Upper lobe of left lung (tissue), 6 donors: ENCODE data around the gene ZNF318. TPM values are rescaled to one million over a fixed set of nuclear protein-coding genes. Genes with fewer than 3 reads are reported as not detected.
"Not testable (repeated sequence)": the region's sequence is repeated elsewhere in the genome, so short reads cannot be mapped to it uniquely, and the experiment has no call there.

ENCODE experiments used
- ATAC-seq, 2 donors: fragments of 200-7000 bp; cut with Tn5 transposase; one replicate each; pipeline ENCODE4 v1.9.1; 2022; ENCODE audit warnings: mild to moderate bottlenecking in 2 of 2, moderate library complexity in 2 of 2; ENCODE audit not compliant: low FRiP score in 2 of 2
- DNase-seq, 2 donors: peaks; one replicate each; pipeline ENCODE4 v3.0.0-alpha.2; 2019 to 2020
- H3K27ac ChIP-seq, 4 donors: fragments of 200-600 bp; sonication (generic); one replicate each; pipeline ENCODE4 v1.5.1; 2016 to 2019
- H3K27me3 ChIP-seq, 4 donors: fragments of 200-600 bp; sonication (generic); one replicate each; pipeline ENCODE4 v1.5.1; 2017 to 2019
- H3K36me3 ChIP-seq, 4 donors: fragments of 200-600 bp; sonication (generic); one replicate each; pipeline ENCODE4 v1.5.1; 2016 to 2019
- H3K4me1 ChIP-seq, 4 donors: fragments of 200-600 bp; sonication (generic); one replicate each; pipeline ENCODE4 v1.5.1; 2018 to 2019
- H3K4me3 ChIP-seq, 4 donors: fragments of 200-600 bp; sonication (generic); one replicate each; pipeline ENCODE4 v1.5.1; 2017 to 2019; ENCODE audit warnings: mild to moderate bottlenecking in 2 of 4, moderate library complexity in 1 of 4
- H3K9me3 ChIP-seq, 4 donors: fragments of 200-600 bp; sonication (generic); one replicate each; pipeline ENCODE4 v1.5.1; 2018 to 2019
- EP300 ChIP-seq, 4 donors: sonication (generic); formaldehyde crosslinking; IDR thresholded peaks; one replicate each; pipeline ENCODE4 v1.5.1; 2017; ENCODE audit warnings: antibody characterized with exemption in 4 of 4, control low read depth in 2 of 4
- POLR2A ChIP-seq, 4 donors: fragments of 450-650 bp; IDR thresholded peaks; one replicate each; pipeline ENCODE4 v1.5.1; 2016 to 2017; ENCODE audit warnings: antibody characterized with exemption in 4 of 4, mild to moderate bottlenecking in 2 of 4
- POLR2AphosphoS5 ChIP-seq, 2 donors: sonication (generic); formaldehyde crosslinking; IDR thresholded peaks; one replicate each; pipeline ENCODE4 v1.5.1; 2017; ENCODE audit warnings: antibody characterized with exemption in 2 of 2
- WGBS, 2 donors: methylation state at CpG; one replicate each; pipeline ENCODE4 v1.1.5; 2017 to 2018; 5-methylcytosine and 5-hydroxymethylcytosine counted together
- total RNA-seq, 6 donors: library from RNA; depleted of rRNA in 4 of 6; stranded (reverse); fragments of >200 nt in 4 of 6; gene quantifications; one replicate each; pipeline versions ENCODE4 v1.1.0 to v1.2.1, GENCODE V29; 2016 to 2021
- TF ChIP-seq, protein P1 (sequence below), 6 experiments: fragments of 450-650 bp in 4 of 6; fragments of 200-600 bp in 2 of 6; sonication (generic) in 2 of 6; IDR thresholded peaks; one replicate each; pipeline ENCODE4 v1.5.1; 2016 to 2019; ENCODE audit warnings: antibody characterized with exemption in 6 of 6
- donor health status: DM: no; HTN: no; CAD: no; lungs with moderate emphysema.
- donor health status: DM: no; HTN: yes; CAD: no; lungs with severe emphysema.

Gene ZNF318
- total RNA-seq, 6 donors from 2014 or later, result 10.3 to 19.9 (median 15.3) TPM

DNA sequence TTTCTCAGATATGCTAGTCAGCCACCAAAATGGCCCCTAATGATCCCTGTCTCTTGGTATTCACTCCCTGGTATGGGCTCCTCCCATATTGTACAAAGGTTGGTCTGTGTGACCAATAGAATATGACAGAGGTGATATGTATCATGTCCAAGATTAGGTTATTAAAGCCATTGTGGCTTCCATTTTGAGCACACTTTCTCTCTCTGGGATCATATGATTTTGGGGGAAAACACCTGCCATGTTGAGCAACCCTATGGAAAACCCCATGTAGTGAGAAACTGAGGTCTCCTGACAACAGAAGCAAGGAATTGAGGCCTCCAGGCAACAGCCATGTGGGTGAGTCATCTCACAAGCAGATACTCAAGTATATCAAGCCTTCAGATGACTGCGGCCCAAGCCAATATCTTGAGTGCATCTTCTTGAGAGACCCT is 7.1 kb upstream of the ZNF318 start:
- no peak for DNase-seq
- no peaks in the 10 kb centered on the region for H3K4me1 ChIP-seq
- no peak overlapping the region for H3K27ac ChIP-seq
- no peak overlapping the region for H3K4me3 ChIP-seq
- no peaks in the 10 kb centered on the region for H3K27me3 ChIP-seq
- WGBS, 2 donors, result 45 to 100% methylated on average over 1 of the region's 1 CpG
- H3K9me3 ChIP-seq, result no peaks in the 10 kb centered on the region
- ATAC-seq, result no peak
- TF ChIP-seq POLR2AphosphoS5 (IDR thresholded peaks at IDR 0.05) (no peak), POLR2A (IDR thresholded peaks at IDR 0.05) (no peak), EP300 (IDR thresholded peaks at IDR 0.05) (no peak)
- TF ChIP-seq, protein P1, sequence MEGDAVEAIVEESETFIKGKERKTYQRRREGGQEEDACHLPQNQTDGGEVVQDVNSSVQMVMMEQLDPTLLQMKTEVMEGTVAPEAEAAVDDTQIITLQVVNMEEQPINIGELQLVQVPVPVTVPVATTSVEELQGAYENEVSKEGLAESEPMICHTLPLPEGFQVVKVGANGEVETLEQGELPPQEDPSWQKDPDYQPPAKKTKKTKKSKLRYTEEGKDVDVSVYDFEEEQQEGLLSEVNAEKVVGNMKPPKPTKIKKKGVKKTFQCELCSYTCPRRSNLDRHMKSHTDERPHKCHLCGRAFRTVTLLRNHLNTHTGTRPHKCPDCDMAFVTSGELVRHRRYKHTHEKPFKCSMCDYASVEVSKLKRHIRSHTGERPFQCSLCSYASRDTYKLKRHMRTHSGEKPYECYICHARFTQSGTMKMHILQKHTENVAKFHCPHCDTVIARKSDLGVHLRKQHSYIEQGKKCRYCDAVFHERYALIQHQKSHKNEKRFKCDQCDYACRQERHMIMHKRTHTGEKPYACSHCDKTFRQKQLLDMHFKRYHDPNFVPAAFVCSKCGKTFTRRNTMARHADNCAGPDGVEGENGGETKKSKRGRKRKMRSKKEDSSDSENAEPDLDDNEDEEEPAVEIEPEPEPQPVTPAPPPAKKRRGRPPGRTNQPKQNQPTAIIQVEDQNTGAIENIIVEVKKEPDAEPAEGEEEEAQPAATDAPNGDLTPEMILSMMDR (IDR thresholded peaks at IDR 0.05), result no peak
- no peaks in the 10 kb centered on the region for H3K36me3 ChIP-seq

GRCh38 chr6:43375693-43376092 is 6.2 kb upstream of the ZNF318 start:
- no peaks in the 10 kb centered on the region for H3K27me3 ChIP-seq
- no peaks in the 10 kb centered on the region for H3K4me1 ChIP-seq
- no peaks in the 10 kb centered on the region for H3K9me3 ChIP-seq
- H3K27ac ChIP-seq, result no peak overlapping the region
- 89 to 92% methylated on average over 4 of the region's 4 CpGs for WGBS, 2 donors
- H3K4me3 ChIP-seq, result no peak overlapping the region
- H3K36me3 ChIP-seq, result no peaks in the 10 kb centered on the region
- no peak for ATAC-seq
- TF ChIP-seq POLR2A (IDR thresholded peaks at IDR 0.05), result no peak
- TF ChIP-seq POLR2AphosphoS5 (IDR thresholded peaks at IDR 0.05), result no peak
- no peak for TF ChIP-seq EP300 (IDR thresholded peaks at IDR 0.05)
- no peak for DNase-seq

- DNase-seq (no peak), ATAC-seq (no peak)
- TF ChIP-seq POLR2A (IDR thresholded peaks at IDR 0.05) (no peak), POLR2AphosphoS5 (IDR thresholded peaks at IDR 0.05) (no peak), EP300 (IDR thresholded peaks at IDR 0.05) (no peak)
- TF ChIP-seq, protein P1 (IDR thresholded peaks at IDR 0.05), result no peak
- Histone ChIP-seq H3K9me3 (no peaks in the 10 kb centered on the region), H3K4me3 (no peak overlapping the region), H3K27ac (no peak overlapping the region), H3K27me3 (no peaks in the 10 kb centered on the region), H3K36me3 (no peaks in the 10 kb centered on the region), H3K4me1 (peaks cover under 1 to 10% (median 7%) of the 10 kb centered on the region in 4 donors)
- WGBS, 2 donors, result 84 to 89% methylated on average over 5 of the region's 5 CpGs
These were observed 3.9 kb upstream of the ZNF318 start for GRCh38 chr6:43373252-43373875.

- Histone ChIP-seq H3K27ac (peak overlapping the region; percentile 67 to 94 (median 78)), H3K4me1 (peaks cover 15 to 31% (median 18%) of the 10 kb centered on the region in 4 donors), H3K4me3 (peak overlapping the region; percentile 11 to 94 (median 80))
- not testable (repeated sequence) for ATAC-seq, H3K27me3 ChIP-seq, DNase-seq, H3K9me3 ChIP-seq, H3K36me3 ChIP-seq
- WGBS, 2 donors, result 38 to 57% methylated on average over 16 of the region's 16 CpGs
These were observed 645 bp upstream of the ZNF318 start for GRCh38 chr6:43370003-43370580.

GRCh38 chr6:43368259-43369160 is 937 bp downstream of the ZNF318 start:
- peak in 1 of 2 donors; percentile 35 for DNase-seq
- 5 to 6% methylated on average over 21 to 23 of the region's 71 CpGs for WGBS, 2 donors
- peak in 1 of 2 donors; percentile 9 for ATAC-seq
- peak overlapping the region; percentile 73 to 94 (median 78) for H3K27ac ChIP-seq
- peaks cover 0 to 19% (median 13%) of the 10 kb centered on the region in 4 donors for H3K36me3 ChIP-seq
- H3K4me1 ChIP-seq, result peaks cover 15 to 31% (median 18%) of the 10 kb centered on the region in 4 donors
- H3K27me3 ChIP-seq, result no peaks in the 10 kb centered on the region
- TF ChIP-seq POLR2AphosphoS5 (IDR thresholded peaks at IDR 0.05) (no peak), POLR2A (IDR thresholded peaks at IDR 0.05) (no peak), EP300 (IDR thresholded peaks at IDR 0.05) (no peak)
- TF ChIP-seq, protein P1 (IDR thresholded peaks at IDR 0.05), result no peak
- H3K9me3 ChIP-seq, result no peaks in the 10 kb centered on the region
- peak overlapping the region; percentile 77 to 94 (median 80) for H3K4me3 ChIP-seq
